CD4-positive, alpha-beta T cell treated with Interleukin-6 for 4 hours (primary cell): ENCODE data around the gene ECM2.

Source experiments
- DNase-seq: peaks from one replicate; pipeline ENCODE4 v3.0.0-alpha.2; 2020; ENCODE audit warnings: mixed read lengths

Gene ECM2

DNA sequence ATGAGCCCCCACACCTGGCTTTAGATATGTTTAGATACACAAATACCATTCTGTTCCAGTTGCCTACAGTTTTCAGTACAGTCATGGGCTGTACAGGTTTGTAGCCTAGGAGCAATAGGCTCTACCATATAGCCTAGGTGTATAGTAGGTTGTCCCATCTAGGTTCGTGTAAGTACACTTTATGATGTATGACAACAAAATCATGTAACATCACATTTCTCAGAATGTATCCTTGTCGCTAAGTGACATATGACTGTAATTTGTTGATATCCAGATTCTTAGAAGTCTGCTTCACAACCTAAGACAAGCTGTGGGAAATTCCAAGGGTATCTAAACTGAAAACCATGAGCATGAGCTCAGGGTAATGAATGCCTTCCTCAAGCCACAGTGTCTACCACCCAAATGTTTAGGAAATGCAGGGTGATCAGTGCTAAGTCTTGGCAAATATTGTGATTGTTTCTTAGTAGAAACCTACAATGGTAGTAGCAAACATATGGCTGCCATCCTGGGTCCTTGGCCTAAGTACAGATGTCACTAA lies 8.4 kb downstream of the ECM2 start:
- no peak for DNase-seq

- no peak for DNase-seq
Measured at GRCh38 chr9:92525306-92525705, 10.5 kb downstream of the ECM2 start.

DNA sequence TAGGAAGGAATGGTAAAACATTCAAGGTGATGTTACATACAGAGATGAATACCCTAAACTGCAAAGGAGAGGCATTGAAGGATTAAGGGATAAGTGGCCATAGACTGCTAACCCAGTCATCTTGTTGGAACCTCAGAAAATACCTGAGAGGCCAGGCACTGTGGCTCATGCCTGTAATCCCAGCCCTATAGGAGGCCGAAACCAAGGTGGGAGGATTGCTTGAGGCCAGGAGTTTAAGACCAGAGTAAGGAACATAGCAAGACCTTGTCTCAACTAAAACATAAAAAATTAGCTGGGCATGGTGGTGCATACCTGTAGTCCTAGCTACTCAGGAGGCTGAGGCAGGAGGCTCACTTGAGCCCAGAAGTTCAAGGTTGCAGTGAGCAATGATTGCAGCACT lies 10.9 kb downstream of the ECM2 start:
- no peak for DNase-seq

- no peak for DNase-seq
Measured at GRCh38 chr9:92522983-92523970, 12.5 kb downstream of the ECM2 start.

DNA sequence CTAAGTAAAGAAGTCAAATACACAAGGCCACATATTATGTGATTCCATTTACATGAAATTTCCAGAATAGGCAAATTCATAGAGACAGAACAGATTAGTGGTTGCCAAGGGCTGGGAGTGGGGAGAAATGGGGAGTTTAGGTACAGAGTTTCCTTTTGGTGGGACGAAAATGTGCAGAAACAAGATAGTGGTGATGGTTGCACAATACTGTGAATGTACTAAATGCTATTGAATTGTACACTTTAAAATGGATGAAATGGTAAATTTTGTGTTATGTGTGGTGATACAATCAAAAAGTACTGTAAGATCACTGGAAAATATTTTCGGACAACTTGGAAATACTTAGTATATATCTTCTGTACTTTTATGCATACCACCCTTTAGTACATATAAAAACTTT lies 15.0 kb downstream of the ECM2 start:
- DNase-seq = no peak

DNA sequence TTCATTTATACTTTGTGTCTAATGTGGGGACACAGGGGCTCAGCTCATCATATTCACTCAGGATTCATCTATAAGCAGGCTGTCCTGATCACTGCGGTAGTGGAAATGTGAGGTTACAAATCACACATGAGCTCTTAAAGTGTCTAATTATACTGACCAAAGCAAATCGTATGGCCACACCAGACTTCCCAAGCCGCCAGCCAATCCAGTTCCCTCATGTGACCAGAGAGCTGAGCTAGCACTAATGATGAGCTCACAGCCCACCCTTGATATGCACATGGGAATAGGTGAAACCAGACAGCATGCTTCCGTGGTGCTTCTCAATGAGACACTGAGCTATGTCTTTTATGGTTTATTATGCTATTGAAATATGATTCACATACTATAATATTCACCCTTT lies 17.6 kb downstream of the ECM2 start:
- DNase-seq = no peak

GRCh38 chr9:92517046-92517445 lies 18.7 kb downstream of the ECM2 start:
- DNase-seq = no peak

GRCh38 chr9:92516521-92516920 lies 19.3 kb downstream of the ECM2 start:
- DNase-seq = no peak

GRCh38 chr9:92514635-92515034 lies 21.2 kb downstream of the ECM2 start:
- no peak for DNase-seq

GRCh38 chr9:92513349-92513748 lies 22.4 kb downstream of the ECM2 start:
- no peak for DNase-seq

DNA sequence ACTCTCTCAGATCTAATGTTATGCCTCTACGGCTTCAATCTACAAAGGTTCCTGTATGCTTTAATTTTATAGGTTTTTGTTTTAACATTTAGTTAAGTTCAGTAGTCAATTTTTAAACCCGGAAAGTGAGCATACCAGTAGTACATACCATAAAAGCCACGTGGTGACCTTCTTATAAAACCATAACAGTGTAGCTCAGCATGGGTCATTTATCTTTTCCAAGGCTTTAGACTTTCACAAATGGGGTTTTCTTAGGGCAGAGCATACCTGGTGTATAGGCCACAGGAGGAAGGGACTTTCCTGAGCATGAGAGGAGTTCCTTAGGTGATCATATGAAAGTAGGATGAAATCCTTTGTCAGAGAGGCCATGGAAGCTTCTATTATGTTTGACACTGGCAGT lies 23.2 kb downstream of the ECM2 start:
- DNase-seq = no peak

DNA sequence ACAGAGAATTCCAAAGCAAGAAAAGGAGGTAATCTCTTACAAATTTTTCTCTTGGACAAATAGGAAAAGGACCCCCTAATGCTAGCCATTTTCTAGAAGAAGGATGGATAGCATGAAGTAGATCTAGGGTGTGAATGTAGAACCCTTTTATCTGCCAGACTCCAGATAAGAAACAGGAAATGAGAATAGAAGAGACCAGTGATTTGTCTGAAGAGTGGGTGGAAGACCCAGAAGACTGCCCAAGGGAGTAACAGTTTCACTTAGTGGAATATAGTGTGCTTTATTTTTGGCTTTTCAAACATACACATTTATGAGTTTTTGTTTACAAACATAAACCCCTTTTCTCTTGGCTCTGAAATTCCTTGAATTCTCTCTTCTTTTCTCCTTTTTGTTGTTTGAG lies 25.0 kb downstream of the ECM2 start:
- no peak for DNase-seq

- no peak for DNase-seq
Measured at GRCh38 chr9:92509050-92509449, 26.7 kb downstream of the ECM2 start.

GRCh38 chr9:92508018-92508820 lies 27.6 kb downstream of the ECM2 start:
- no peak for DNase-seq

DNA sequence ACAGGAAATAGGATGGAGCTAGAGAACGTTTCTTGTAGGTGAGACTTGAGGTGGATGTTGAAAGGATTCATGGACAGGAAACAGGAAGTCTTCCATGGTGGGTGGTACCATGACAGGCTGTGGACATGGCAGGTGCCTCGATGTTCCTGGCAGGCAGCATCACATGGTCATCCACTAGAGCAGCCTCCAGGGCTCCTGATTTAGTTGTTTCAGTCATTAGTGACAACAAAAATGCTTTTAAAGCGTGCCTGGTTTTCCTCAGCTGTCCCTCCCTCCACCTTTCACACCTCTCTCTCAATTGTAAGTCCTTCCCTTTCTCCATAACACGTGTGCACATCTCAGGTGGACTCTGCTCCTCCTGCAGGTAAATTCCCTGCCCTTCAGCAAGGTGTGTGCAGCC lies 28.3 kb downstream of the ECM2 start:
- DNase-seq = no peak

DNA sequence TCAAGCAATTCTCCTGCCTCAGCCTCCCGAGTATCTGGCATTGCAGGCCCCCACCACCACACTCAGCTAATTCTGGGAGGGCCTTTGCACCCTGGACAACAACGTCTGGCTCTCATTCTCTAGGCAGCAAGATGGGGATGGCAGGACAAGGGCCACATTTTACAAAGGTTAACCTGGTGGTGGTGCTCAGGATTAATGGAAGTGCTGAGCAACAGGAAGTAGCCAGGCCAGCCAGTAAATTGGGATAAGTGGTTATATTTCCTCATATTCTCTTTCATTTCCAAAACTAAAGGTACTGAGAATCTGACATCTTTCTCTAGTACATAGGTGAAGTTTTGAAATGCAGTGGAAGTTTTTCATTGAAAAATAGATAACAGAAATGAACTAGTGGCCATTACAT lies 28.8 kb downstream of the ECM2 start:
- no peak for DNase-seq

DNA sequence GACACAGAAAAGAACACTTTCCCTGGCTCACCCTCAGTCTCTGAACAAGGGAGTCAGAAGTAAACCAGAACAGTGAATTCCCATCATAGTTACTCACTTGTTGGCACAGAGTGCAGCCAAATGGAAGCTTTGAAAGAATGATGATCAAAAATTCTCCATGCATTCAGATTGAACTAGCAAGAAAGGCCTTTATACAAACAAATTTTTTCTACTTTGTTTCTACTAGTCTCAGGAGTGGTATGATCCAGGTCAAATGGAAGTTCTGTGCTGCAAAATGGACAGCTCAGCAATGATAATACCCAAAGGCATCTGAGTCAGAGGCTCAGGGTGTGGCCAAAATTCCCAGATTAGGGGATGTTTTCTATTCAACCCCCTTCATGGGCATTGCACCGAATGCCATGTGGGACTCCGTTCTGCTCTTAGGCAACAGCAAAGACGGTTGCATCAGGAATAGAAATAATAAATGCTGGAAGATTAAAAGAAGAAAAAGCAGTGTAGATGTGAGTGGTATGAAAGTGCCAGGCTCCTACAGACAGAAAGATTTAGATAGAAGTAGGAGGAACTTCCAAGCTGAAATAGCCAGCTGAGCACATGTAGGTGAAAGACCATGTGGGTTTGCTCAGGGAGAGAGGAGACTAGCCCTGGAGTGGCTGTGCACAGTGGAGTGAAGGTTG lies 29.5 kb downstream of the ECM2 start:
- no peak for DNase-seq

- DNase-seq = no peak
Measured at GRCh38 chr9:92504881-92505280, 30.9 kb downstream of the ECM2 start.

GRCh38 chr9:92503156-92503555 lies 32.6 kb downstream of the ECM2 start:
- DNase-seq = no peak

DNA sequence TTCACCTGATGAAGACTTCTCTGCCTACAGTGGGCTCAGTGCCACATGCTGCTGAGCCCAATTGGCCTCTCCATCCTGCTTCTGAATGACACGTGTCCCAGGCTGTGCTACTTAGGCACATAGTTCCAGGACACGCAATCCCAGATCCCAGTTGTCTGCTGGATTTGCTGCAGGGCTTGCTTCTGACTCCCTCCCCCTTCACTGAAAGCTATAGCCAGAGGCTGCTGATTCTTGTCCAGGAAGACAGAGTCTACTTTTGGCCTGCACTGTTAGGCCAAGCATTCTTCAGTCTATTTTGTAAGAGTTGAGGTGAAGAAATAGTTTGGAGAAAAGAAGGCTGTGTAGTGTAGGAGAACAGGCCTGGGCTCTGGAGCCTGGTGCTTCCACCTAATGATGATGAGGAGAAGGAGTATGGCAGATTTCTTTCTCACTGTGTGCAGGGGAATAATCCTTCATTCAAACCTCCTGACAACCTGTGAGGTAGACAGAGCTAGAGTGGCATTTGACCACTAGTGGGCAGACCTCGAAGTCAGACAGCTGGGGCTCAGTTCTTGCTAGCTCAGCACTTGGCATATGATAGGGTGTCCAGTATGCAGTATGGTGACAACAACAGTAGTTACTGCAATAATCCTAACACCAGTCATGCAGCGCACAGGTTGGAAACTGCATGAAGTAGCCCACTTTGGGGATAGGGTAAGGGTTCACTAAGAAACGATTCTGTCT lies 34.0 kb downstream of the ECM2 start:
- DNase-seq = no peak

- DNase-seq = no peak
Measured at GRCh38 chr9:92500725-92501124, 35.1 kb downstream of the ECM2 start.

DNA sequence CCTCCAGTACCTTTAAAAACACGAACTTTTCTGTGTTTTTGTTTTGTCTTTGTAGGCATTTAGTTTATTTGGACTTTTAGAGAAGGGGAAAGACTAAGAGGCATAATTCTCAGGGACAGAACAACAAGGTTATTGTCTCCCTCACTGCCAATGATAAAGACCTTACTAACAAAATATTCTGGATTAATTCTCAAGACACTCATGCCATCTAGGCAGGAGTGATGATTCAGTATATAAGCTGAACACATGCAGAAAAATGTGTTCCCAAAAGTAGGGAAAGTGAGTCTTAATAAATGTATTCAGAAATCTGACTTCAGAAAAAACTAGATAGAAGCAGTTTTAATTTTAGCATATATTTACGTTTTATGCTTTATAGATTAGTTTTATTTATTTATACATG lies 36.1 kb downstream of the ECM2 start:
- DNase-seq = no peak
